Measurements from ENCODE around the gene PIEZO1. TPM values are rescaled to one million over a fixed set of nuclear protein-coding genes. Genes with fewer than 3 reads are reported as not detected.

The PIEZO1 gene
- total RNA-seq, 4 donors from 2014 or later, result 62.3 to 161 (median 123) TPM

GRCh38 chr16:88738151-88739084 lies 46.6 kb downstream of the PIEZO1 start:
- no peak overlapping the region for H3K27ac ChIP-seq

GRCh38 chr16:88737298-88738150 lies 47.5 kb downstream of the PIEZO1 start:
- Histone ChIP-seq H3K27ac (no peak overlapping the region), H3K4me1 (peaks cover 0 to 3% of the 10 kb centered on the region in 2 donors), H3K4me3 (no peak overlapping the region), H3K27me3 (no peaks in the 10 kb centered on the region), H3K36me3 (no peaks in the 10 kb centered on the region), H3K9me3 (no peaks in the 10 kb centered on the region)
- peak; percentile 64 to 66 for DNase-seq
- TF ChIP-seq POLR2A (IDR thresholded peaks at IDR 0.05) (peak in 1 of 2 donors; percentile 24), CTCF (IDR thresholded peaks at IDR 0.05) (peak; percentile 95 to 99 (median 98))
- intact Hi-C loops (cut with DNase I; ENCODE audit: low total_unique reads), result no loop called here

More at GRCh38 chr16:88738151-88739084, 46.6 kb downstream of the PIEZO1 start:
- no peaks in the 10 kb centered on the region for H3K27me3 ChIP-seq
- peaks cover 0 to 3% of the 10 kb centered on the region in 2 donors for H3K4me1 ChIP-seq
- no peak for TF ChIP-seq POLR2A (IDR thresholded peaks at IDR 0.05)
- TF ChIP-seq CTCF (IDR thresholded peaks at IDR 0.05), result no peak
- DNase-seq, result no peak
- no peak overlapping the region for H3K4me3 ChIP-seq
- H3K36me3 ChIP-seq, result no peaks in the 10 kb centered on the region
- no peaks in the 10 kb centered on the region for H3K9me3 ChIP-seq
- intact Hi-C loops (cut with DNase I; ENCODE audit: low total_unique reads), result no loop called here

- no peaks in the 10 kb centered on the region for H3K36me3 ChIP-seq
- no peaks in the 10 kb centered on the region for H3K27me3 ChIP-seq
- no peaks in the 10 kb centered on the region for H3K9me3 ChIP-seq
- TF ChIP-seq CTCF (IDR thresholded peaks at IDR 0.05) (no peak), POLR2A (IDR thresholded peaks at IDR 0.05) (no peak)
- H3K4me3 ChIP-seq, result no peak overlapping the region
- H3K27ac ChIP-seq, result no peak overlapping the region
- peaks cover 0 to 3% of the 10 kb centered on the region in 2 donors for H3K4me1 ChIP-seq
- no peak for DNase-seq
- intact Hi-C loops (cut with DNase I; ENCODE audit: low total_unique reads), result no loop called here
These were observed 48.5 kb downstream of the PIEZO1 start for GRCh38 chr16:88736496-88736895.

GRCh38 chr16:88736088-88736487 lies 48.9 kb downstream of the PIEZO1 start:
- intact Hi-C loops (cut with DNase I; ENCODE audit: low total_unique reads), result no loop called here
- no peak overlapping the region for H3K4me3 ChIP-seq
- no peak overlapping the region for H3K27ac ChIP-seq
- no peak for TF ChIP-seq CTCF (IDR thresholded peaks at IDR 0.05)
- no peak for TF ChIP-seq POLR2A (IDR thresholded peaks at IDR 0.05)
- H3K4me1 ChIP-seq, result peaks cover 0 to 3% of the 10 kb centered on the region in 2 donors
- H3K9me3 ChIP-seq, result no peaks in the 10 kb centered on the region
- no peaks in the 10 kb centered on the region for H3K36me3 ChIP-seq
- H3K27me3 ChIP-seq, result no peaks in the 10 kb centered on the region
- no peak for DNase-seq
